ENCODE results near the gene TPGS2.
A peak's percentile ranks its signal among the peaks of the same experiment; 100 is the strongest.

The TPGS2 gene

DNA sequence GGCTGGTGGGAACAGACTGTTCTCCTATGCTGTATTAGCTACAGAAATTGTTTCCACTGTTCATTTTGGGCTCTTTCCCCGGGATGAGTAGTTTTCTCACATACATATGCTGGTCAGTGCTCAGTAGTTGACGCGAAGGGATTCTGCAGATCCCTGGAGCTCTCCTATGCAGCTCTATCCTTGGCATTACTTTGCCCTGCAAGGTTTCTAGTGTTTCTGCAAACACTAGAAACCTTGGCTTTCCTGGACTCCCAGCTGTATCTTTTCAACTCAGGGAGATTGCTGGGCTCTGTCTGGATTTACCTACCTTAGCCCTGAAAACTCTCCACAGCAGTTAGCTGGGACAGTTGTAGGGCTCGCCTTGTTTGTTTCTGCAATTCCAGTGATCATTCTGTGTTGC, 11.0 kb upstream of the TPGS2 start:
- TF ChIP-seq, protein P1, sequence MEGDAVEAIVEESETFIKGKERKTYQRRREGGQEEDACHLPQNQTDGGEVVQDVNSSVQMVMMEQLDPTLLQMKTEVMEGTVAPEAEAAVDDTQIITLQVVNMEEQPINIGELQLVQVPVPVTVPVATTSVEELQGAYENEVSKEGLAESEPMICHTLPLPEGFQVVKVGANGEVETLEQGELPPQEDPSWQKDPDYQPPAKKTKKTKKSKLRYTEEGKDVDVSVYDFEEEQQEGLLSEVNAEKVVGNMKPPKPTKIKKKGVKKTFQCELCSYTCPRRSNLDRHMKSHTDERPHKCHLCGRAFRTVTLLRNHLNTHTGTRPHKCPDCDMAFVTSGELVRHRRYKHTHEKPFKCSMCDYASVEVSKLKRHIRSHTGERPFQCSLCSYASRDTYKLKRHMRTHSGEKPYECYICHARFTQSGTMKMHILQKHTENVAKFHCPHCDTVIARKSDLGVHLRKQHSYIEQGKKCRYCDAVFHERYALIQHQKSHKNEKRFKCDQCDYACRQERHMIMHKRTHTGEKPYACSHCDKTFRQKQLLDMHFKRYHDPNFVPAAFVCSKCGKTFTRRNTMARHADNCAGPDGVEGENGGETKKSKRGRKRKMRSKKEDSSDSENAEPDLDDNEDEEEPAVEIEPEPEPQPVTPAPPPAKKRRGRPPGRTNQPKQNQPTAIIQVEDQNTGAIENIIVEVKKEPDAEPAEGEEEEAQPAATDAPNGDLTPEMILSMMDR (IDR thresholded peaks at IDR 0.05; ENCODE audit: low read depth, low read length, missing control alignments) = no peak
- DNase-seq (ENCODE audit: extremely low read depth, low read depth) = no peak
- no peak overlapping the region for H3K4me3 ChIP-seq (replicated peaks; ENCODE audit: low read depth, low read length)

- no peak for DNase-seq (ENCODE audit: extremely low read depth, low read depth)
- no peak overlapping the region for H3K4me3 ChIP-seq (replicated peaks; ENCODE audit: low read depth, low read length)
- TF ChIP-seq, protein P1 (IDR thresholded peaks at IDR 0.05; ENCODE audit: low read depth, low read length, missing control alignments) = no peak
Observed at GRCh38 chr18:36835927-36836326, 7.1 kb upstream of the TPGS2 start.

DNA sequence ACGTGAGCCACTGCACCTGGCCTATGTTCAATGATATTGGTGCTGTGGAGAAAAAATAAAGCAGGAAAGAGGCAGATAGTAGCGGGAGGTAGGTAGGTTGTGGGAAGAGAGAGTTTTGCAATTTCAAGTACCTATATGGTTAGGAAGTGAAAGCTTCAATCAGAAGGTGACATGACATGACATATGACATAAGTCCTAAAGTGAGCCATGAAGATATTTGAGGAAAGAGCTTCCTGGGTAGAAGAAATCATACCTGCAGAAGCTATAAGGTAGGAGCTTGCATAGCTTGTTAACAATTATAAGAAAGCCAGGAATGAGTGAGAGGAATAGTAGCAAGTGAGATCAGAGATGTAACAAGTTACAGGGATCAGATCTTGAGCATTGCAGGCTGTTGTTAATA, 4.3 kb upstream of the TPGS2 start:
- H3K4me3 ChIP-seq (replicated peaks; ENCODE audit: low read depth, low read length) = no peak overlapping the region
- TF ChIP-seq, protein P1 (IDR thresholded peaks at IDR 0.05; ENCODE audit: low read depth, low read length, missing control alignments) = no peak
- no peak for DNase-seq (ENCODE audit: extremely low read depth, low read depth)

DNA sequence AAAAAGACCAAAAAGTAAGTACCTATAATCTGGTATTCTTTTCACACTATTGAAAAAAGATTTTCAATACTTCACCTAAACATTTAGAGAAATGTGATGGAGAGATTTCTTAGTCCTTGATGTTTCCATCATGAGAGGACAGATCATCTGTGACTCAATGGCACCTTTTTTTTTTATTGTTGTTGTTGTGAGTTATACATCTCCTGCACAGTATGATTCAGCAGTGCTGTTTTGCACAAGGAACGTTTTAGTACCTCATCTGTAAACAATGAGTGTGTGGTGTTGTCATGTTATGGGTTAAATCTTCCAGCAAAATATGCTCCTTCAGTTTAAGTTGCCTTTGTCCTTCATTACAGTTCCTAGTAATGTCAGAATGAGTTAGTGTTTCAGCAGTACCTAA, 2.3 kb upstream of the TPGS2 start:
- TF ChIP-seq, protein P1 (IDR thresholded peaks at IDR 0.05; ENCODE audit: low read depth, low read length, missing control alignments) = no peak
- DNase-seq (ENCODE audit: extremely low read depth, low read depth) = no peak
- no peak overlapping the region for H3K4me3 ChIP-seq (replicated peaks; ENCODE audit: low read depth, low read length)

DNA sequence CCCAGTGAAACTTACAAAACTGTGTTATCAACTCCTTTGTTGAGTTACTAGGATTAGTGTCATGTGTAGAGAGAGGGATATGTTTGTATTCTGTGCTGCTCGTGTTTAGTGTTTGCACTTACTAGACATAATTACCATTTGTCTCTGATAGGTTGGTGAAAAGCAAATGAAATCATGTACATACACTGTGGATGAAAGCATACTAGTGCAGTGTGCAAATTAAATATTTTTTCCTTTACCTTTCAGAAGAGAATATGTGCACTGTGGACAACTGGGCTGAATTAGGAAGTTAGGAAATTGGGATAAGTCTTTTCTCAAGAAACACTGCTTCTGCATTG, 1.3 kb upstream of the TPGS2 start:
- TF ChIP-seq, protein P1 (IDR thresholded peaks at IDR 0.05; ENCODE audit: low read depth, low read length, missing control alignments) = no peak
- DNase-seq (ENCODE audit: extremely low read depth, low read depth) = no peak
- H3K4me3 ChIP-seq (replicated peaks; ENCODE audit: low read depth, low read length) = peak overlapping the region; percentile 68

DNA sequence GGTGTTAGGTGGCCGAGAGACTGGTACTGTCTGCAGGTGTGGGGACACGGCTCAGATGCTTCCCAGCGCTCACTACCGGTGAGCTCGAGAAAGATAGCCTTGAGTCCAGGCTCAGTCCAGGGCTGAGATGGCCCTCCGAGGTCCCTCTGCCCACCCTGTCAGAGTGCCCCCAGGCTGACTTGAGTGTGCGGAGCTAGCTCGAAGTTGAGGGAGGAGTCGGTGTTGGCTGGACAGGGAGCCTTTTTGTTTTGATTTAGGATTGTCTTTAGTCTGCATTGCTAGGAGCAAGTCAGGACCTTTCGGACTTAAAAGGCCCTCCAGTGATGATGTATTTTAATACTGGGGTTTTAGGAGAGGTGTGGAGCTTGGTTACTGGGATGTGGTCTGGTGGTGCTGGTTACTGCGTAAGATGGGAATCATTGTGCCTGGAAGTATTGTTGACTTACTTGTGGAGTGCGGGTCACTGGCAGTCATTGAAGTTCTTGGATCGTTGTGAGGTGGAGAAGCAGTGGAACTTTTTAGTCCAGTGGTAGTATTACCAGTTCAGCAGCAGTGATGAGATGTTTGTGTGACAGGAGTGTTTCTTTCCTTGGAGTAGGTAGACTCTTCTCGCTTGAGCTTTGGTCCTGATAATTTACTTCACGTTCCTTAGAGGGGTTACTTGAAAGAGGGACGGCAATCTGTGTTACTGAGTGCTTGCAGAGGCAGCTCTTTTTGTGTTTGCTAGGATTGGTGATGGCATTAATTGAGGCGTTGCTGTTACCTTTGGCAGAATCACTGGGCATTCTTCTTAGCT, 758 bp upstream of the TPGS2 start:
- peak overlapping the region; percentile 68 for H3K4me3 ChIP-seq (replicated peaks; ENCODE audit: low read depth, low read length)
- TF ChIP-seq, protein P1 (IDR thresholded peaks at IDR 0.05; ENCODE audit: low read depth, low read length, missing control alignments) = no peak

More for the DNA sequence above, 758 bp upstream of the TPGS2 start:
- no peak for DNase-seq (ENCODE audit: extremely low read depth, low read depth)

Measured in HFF-Myc (cell line).